Neuronal stem cell (in vitro differentiated cells): ENCODE results near the gene C22orf42.
"Not testable (repeated sequence)": the region's sequence is repeated elsewhere in the genome, so short reads cannot be mapped to it uniquely, and the experiment has no call there.

Experiments used
- DNase-seq: peaks from one replicate; pipeline ENCODE4 v3.0.0-alpha.2; 2013; ENCODE audit warnings: low spot score
- H2AFZ ChIP-seq: one replicate; pipeline ENCODE4 v1.6.1; 2013; ENCODE audit warnings: mild to moderate bottlenecking, low read length, inconsistent platforms
- H2AK5ac ChIP-seq: 2 replicates; pipeline ENCODE4 v1.6.1; 2013; ENCODE audit warnings: low read depth, mild to moderate bottlenecking, inconsistent platforms, low read length, moderate library complexity, mixed read lengths
- H2BK120ac ChIP-seq: 2 replicates; pipeline ENCODE4 v1.6.1; 2013; ENCODE audit warnings: low read depth, mild to moderate bottlenecking, inconsistent platforms, low read length, moderate library complexity, mixed read lengths
- H2BK12ac ChIP-seq: one replicate; pipeline ENCODE4 v1.6.1; 2013; ENCODE audit warnings: low read length, inconsistent platforms
- H2BK15ac ChIP-seq: 2 replicates; pipeline ENCODE4 v1.6.1; 2013; ENCODE audit warnings: mild to moderate bottlenecking, low read length, inconsistent platforms, mixed read lengths
- H2BK5ac ChIP-seq: one replicate; pipeline ENCODE4 v1.6.1; 2013; ENCODE audit warnings: inconsistent platforms, mild to moderate bottlenecking, low read length, moderate library complexity
- H3K14ac ChIP-seq: one replicate; pipeline ENCODE4 v1.6.1; 2013; ENCODE audit warnings: low read length, inconsistent platforms
- H3K18ac ChIP-seq: 2 replicates; pipeline ENCODE4 v1.6.1; 2013; ENCODE audit warnings: low read length, inconsistent platforms
- H3K23ac ChIP-seq: 2 replicates; pipeline ENCODE4 v1.6.1; 2013; ENCODE audit warnings: low read depth, mild to moderate bottlenecking, mixed read lengths, low read length, inconsistent platforms; ENCODE audit not compliant: poor library complexity
- H3K27ac ChIP-seq: replicated peaks from 3 replicates; pipeline ENCODE4 v1.5.1; 2013; ENCODE audit warnings: low read length, inconsistent platforms
- H3K27me3 ChIP-seq, 3 experiments: 2 replicates each; pipeline ENCODE4 v1.6.1; 2013; ENCODE audit warnings: low read length in 3 of 3, mild to moderate bottlenecking in 2 of 3, inconsistent platforms in 1 of 3, low read depth in 1 of 3, mixed read lengths in 1 of 3, moderate library complexity in 1 of 3; ENCODE audit not compliant: control insufficient read depth in 3 of 3, insufficient read depth in 3 of 3
- H3K36me3 ChIP-seq, 2 donors: replicated peaks in 1 of 2; 2 replicates each; pipeline ENCODE4 v1.6.1; 2013; ENCODE audit warnings: low read length in 2 of 2; ENCODE audit not compliant: control insufficient read depth in 2 of 2, insufficient read depth in 2 of 2
- H3K4ac ChIP-seq: 2 replicates; pipeline ENCODE4 v1.6.1; 2013; ENCODE audit warnings: inconsistent platforms, mild to moderate bottlenecking, low read length, moderate library complexity
- H3K4me1 ChIP-seq, 2 donors: 1 replicate in 1 of 2; 2 replicates in 1 of 2; pipeline ENCODE4 v1.6.1; 2013; ENCODE audit warnings: low read length in 2 of 2, low read depth in 1 of 2; ENCODE audit not compliant: control insufficient read depth in 2 of 2, insufficient read depth in 1 of 2
- H3K4me2 ChIP-seq: one replicate; pipeline ENCODE4 v1.6.1; 2013; ENCODE audit warnings: mild to moderate bottlenecking, low read length, inconsistent platforms; ENCODE audit not compliant: insufficient read depth, poor library complexity, severe bottlenecking
- H3K4me3 ChIP-seq, 2 donors: 2 replicates each; pipeline ENCODE4 v1.5.1; 2013; ENCODE audit warnings: low read length in 2 of 2, mild to moderate bottlenecking in 2 of 2, inconsistent platforms in 1 of 2, moderate library complexity in 1 of 2
- H3K79me1 ChIP-seq: one replicate; pipeline ENCODE4 v1.6.1; 2013; ENCODE audit warnings: low read depth, mild to moderate bottlenecking, inconsistent platforms, low read length, moderate library complexity
- H3K9ac ChIP-seq: one replicate; pipeline ENCODE4 v1.6.1; 2013; ENCODE audit warnings: mild to moderate bottlenecking, low read depth, low read length, inconsistent platforms; ENCODE audit not compliant: poor library complexity
- H3K9me3 ChIP-seq, 2 donors: replicated peaks in 1 of 2; 2 replicates each; pipeline versions ENCODE3 to v1.6.1; 2013; ENCODE audit warnings: low read length in 2 of 2, mild to moderate bottlenecking in 2 of 2, inconsistent platforms in 1 of 2, low read depth in 1 of 2, mixed read lengths in 1 of 2, moderate library complexity in 1 of 2; ENCODE audit not compliant: control insufficient read depth in 2 of 2, insufficient read depth in 1 of 2
- H4K8ac ChIP-seq: one replicate; pipeline ENCODE4 v1.6.1; 2013; ENCODE audit warnings: low read depth, mild to moderate bottlenecking, inconsistent platforms, low read length, moderate library complexity
- H4K91ac ChIP-seq: one replicate; pipeline ENCODE4 v1.6.1; 2013; ENCODE audit warnings: low read length, low read depth, mild to moderate bottlenecking, inconsistent platforms; ENCODE audit not compliant: poor library complexity
- WGBS, 2 donors: extraction: QIAGEN DNeasy Blood & Tissue Kit; methylation state at CpG; one replicate each; pipeline ENCODE4 v1.1.7; 2013; ENCODE audit warnings: missing lambda C conversion rate in 2 of 2, mixed read lengths in 1 of 2; ENCODE audit not compliant: insufficient read length in 2 of 2, insufficient replicate concordance in 1 of 2; ENCODE audit errors: extremely low coverage in 2 of 2; 5-methylcytosine and 5-hydroxymethylcytosine counted together

Gene C22orf42

GRCh38 chr22:32136881-32137280 lies 22.2 kb downstream of the C22orf42 start:
- H3K9ac ChIP-seq, H3K79me1 ChIP-seq: not testable (repeated sequence)
- no CpG with 5 or more reads among the region's 4 CpGs for whole genome bisulfite sequencing, 2 donors

GRCh38 chr22:32135958-32136357 lies 23.1 kb downstream of the C22orf42 start:
- not testable (repeated sequence) for H3K4ac ChIP-seq, H2BK15ac ChIP-seq, H2BK5ac ChIP-seq, H3K27ac ChIP-seq, H3K18ac ChIP-seq, H3K23ac ChIP-seq, H4K8ac ChIP-seq, H2AFZ ChIP-seq, H4K91ac ChIP-seq, H2BK120ac ChIP-seq, H3K36me3 ChIP-seq, DNase-seq, H3K4me2 ChIP-seq, H3K4me1 ChIP-seq, H3K9me3 ChIP-seq, H2BK12ac ChIP-seq, H3K9ac ChIP-seq, H3K4me3 ChIP-seq, H3K79me1 ChIP-seq, H3K27me3 ChIP-seq, H2AK5ac ChIP-seq, H3K14ac ChIP-seq
- no CpG with 5 or more reads among the region's 3 CpGs for WGBS, 2 donors

More at GRCh38 chr22:32136881-32137280, 22.2 kb downstream of the C22orf42 start:
- not testable (repeated sequence) for H2BK5ac ChIP-seq, H3K18ac ChIP-seq, H2AK5ac ChIP-seq, DNase-seq, H3K14ac ChIP-seq, H2BK120ac ChIP-seq, H3K9me3 ChIP-seq, H4K91ac ChIP-seq, H3K4me3 ChIP-seq, H3K4ac ChIP-seq, H2BK15ac ChIP-seq, H4K8ac ChIP-seq, H2BK12ac ChIP-seq, H3K23ac ChIP-seq, H3K36me3 ChIP-seq, H3K4me1 ChIP-seq, H3K27me3 ChIP-seq, H3K4me2 ChIP-seq, H3K27ac ChIP-seq, H2AFZ ChIP-seq

GRCh38 chr22:32134796-32135195 lies 24.3 kb downstream of the C22orf42 start:
- H3K4ac ChIP-seq, H2BK5ac ChIP-seq, H3K4me2 ChIP-seq, H2BK15ac ChIP-seq, H3K9me3 ChIP-seq, H3K27ac ChIP-seq, H3K4me3 ChIP-seq, H3K14ac ChIP-seq, H3K27me3 ChIP-seq, H3K18ac ChIP-seq, H2BK12ac ChIP-seq, H3K9ac ChIP-seq, DNase-seq, H4K8ac ChIP-seq, H3K4me1 ChIP-seq, H2AK5ac ChIP-seq, H3K23ac ChIP-seq, H3K79me1 ChIP-seq, H2AFZ ChIP-seq, H4K91ac ChIP-seq, H2BK120ac ChIP-seq, H3K36me3 ChIP-seq: not testable (repeated sequence)
- WGBS, 2 donors = no CpG with 5 or more reads among the region's 14 CpGs

GRCh38 chr22:32132783-32133182 lies 26.3 kb downstream of the C22orf42 start:
- no peak overlapping the region for H2BK12ac ChIP-seq
- H3K27me3 ChIP-seq = no peaks in the 10 kb centered on the region
- no peak overlapping the region for H4K91ac ChIP-seq
- no CpG with 5 or more reads among the region's 1 CpG for WGBS, 2 donors
- no peak overlapping the region for H3K9ac ChIP-seq
- H2BK5ac ChIP-seq = no peak overlapping the region
- no peaks in the 10 kb centered on the region for H3K79me1 ChIP-seq
- H3K36me3 ChIP-seq = no peaks in the 10 kb centered on the region
- H3K18ac ChIP-seq = no peak overlapping the region
- no peak for DNase-seq
- H2BK120ac ChIP-seq = no peak overlapping the region
- H3K27ac ChIP-seq = no peak overlapping the region
- H2AK5ac ChIP-seq = no peak overlapping the region
- no peak overlapping the region for H3K4ac ChIP-seq
- H3K4me1 ChIP-seq = no peaks in the 10 kb centered on the region
- H2BK15ac ChIP-seq = no peak overlapping the region
- no peak overlapping the region for H3K23ac ChIP-seq
- no peak overlapping the region for H3K4me2 ChIP-seq
- H2AFZ ChIP-seq = no peak overlapping the region
- H3K14ac ChIP-seq = no peak overlapping the region
- H3K4me3 ChIP-seq = no peak overlapping the region
- no peaks in the 10 kb centered on the region for H3K9me3 ChIP-seq
- no peak overlapping the region for H4K8ac ChIP-seq
